ENCODE measurements around the gene CLRN3.
A peak's percentile ranks its signal among the peaks of the same experiment; 100 is the strongest.

DNA sequence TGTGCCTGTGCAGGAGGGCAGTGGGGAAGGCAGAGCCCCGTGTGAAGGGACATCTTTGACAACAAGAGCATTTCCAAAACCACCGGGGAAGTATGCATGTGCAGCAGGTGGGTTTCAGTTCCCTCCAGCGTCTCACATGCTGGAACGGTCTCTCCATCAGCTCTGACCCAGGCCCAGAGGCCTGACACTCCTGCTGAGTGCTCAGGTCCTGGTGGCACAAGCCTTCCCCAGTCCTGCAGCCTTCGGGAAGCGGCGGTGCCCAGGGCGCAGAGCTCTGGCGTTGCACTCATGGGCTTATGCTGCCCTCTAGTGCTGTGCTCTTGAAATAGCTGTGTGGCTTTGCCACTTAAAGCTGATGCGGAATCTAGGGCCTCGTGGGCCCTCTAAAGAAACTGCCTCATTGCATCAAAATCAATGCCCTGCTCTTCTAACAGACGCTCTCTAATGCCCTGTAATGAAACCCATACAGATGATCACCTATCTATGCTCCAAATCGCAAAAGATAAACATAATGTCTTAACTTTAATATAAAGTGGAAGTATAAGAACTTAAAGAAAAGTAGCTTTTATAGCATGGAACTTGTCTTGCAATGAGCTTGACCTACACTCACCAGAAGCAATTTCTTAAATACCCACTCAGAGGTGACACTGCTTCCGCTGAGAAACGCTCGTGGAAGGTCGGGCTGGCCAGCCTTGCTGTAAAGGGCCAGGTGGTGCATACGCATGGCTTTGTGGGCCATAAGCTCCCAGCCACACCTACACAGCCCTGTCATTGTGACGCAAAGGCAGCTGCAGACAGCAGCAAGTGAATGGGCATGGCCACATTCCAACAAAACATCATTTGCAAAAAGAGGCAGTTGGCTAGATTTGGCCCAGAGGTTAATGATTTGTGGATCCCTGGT is 38.6 kb downstream of the CLRN3 start:
- TF ChIP-seq, protein P1, sequence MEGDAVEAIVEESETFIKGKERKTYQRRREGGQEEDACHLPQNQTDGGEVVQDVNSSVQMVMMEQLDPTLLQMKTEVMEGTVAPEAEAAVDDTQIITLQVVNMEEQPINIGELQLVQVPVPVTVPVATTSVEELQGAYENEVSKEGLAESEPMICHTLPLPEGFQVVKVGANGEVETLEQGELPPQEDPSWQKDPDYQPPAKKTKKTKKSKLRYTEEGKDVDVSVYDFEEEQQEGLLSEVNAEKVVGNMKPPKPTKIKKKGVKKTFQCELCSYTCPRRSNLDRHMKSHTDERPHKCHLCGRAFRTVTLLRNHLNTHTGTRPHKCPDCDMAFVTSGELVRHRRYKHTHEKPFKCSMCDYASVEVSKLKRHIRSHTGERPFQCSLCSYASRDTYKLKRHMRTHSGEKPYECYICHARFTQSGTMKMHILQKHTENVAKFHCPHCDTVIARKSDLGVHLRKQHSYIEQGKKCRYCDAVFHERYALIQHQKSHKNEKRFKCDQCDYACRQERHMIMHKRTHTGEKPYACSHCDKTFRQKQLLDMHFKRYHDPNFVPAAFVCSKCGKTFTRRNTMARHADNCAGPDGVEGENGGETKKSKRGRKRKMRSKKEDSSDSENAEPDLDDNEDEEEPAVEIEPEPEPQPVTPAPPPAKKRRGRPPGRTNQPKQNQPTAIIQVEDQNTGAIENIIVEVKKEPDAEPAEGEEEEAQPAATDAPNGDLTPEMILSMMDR (IDR thresholded peaks at IDR 0.05; ENCODE audit: insufficient read depth, low read length, poor library complexity, severe bottlenecking) = peak; percentile 60
- TF ChIP-seq EZH2phosphoT487 (conservative IDR thresholded peaks at IDR 0.05; ENCODE audit: low read length) = no peak

All from SU-DHL-6 (cell line).